Astrocyte (in vitro differentiated cells and primary cell): Measurements from ENCODE around the gene TBC1D24. TPM values are rescaled to one million over a fixed set of nuclear protein-coding genes. Genes with fewer than 3 reads are reported as not detected.
"Not testable (repeated sequence)": the region's sequence is repeated elsewhere in the genome, so short reads cannot be mapped to it uniquely, and the experiment has no call there.

Experiments used
- DNase-seq: peaks from one replicate; pipeline ENCODE4 v3.0.0-alpha.2; 2010; ENCODE audit warnings: low read depth
- FAIRE-seq: peaks from 2 replicates; lab custom pipeline; 2011; peaks lifted over from hg19 to GRCh38; lab: Jason Lieb, UNC
- H2AFZ ChIP-seq: 2 replicates; pipeline ENCODE4 v1.6.0; 2012; ENCODE audit warnings: low read depth, low read length, inconsistent platforms
- H3K27ac ChIP-seq: 2 replicates; pipeline ENCODE4 v1.5.1; 2011; ENCODE audit warnings: low read depth, low read length, inconsistent platforms
- H3K27me3 ChIP-seq: 2 replicates; pipeline ENCODE4 v1.6.0; 2011; ENCODE audit warnings: low read length, inconsistent platforms; ENCODE audit not compliant: insufficient read depth
- H3K36me3 ChIP-seq: 2 replicates; pipeline ENCODE4 v1.5.1; 2011; ENCODE audit warnings: low read length, inconsistent platforms; ENCODE audit not compliant: insufficient read depth
- H3K4me1 ChIP-seq: 2 replicates; pipeline ENCODE4 v1.5.1; 2011; ENCODE audit warnings: low read length, inconsistent platforms; ENCODE audit not compliant: insufficient read depth
- H3K4me2 ChIP-seq: 2 replicates; pipeline ENCODE4 v1.6.0; 2012; ENCODE audit warnings: low read length, inconsistent platforms
- H3K4me3 ChIP-seq: 2 replicates; pipeline ENCODE4 v1.5.1; 2011; ENCODE audit warnings: low read depth, mild to moderate bottlenecking, low read length, inconsistent platforms; ENCODE audit not compliant: insufficient read depth
- H3K79me2 ChIP-seq: 2 replicates; pipeline ENCODE4 v1.6.0; 2012; ENCODE audit warnings: mild to moderate bottlenecking, low read length, inconsistent platforms; ENCODE audit not compliant: insufficient read depth
- H3K9ac ChIP-seq: 2 replicates; pipeline ENCODE4 v1.6.0; 2012; ENCODE audit warnings: mild to moderate bottlenecking, low read length, inconsistent platforms
- H3K9me3 ChIP-seq: 2 replicates; pipeline ENCODE4 v1.5.1; 2012; ENCODE audit warnings: low read depth, mild to moderate bottlenecking, low read length, inconsistent platforms; ENCODE audit not compliant: insufficient read depth
- H4K20me1 ChIP-seq: 2 replicates; pipeline ENCODE4 v1.6.0; 2012; ENCODE audit warnings: low read length, inconsistent platforms; ENCODE audit not compliant: insufficient read depth
- H3K27ac Mint-ChIP-seq: one replicate; pipeline ENCODE4 v1.8.0; 2021; ENCODE audit warnings: mild to moderate bottlenecking, mixed read lengths; ENCODE audit not compliant: unreplicated experiment
- H3K27me3 Mint-ChIP-seq: one replicate; pipeline ENCODE4 v1.8.0; 2021; ENCODE audit warnings: low read depth, mixed read lengths; ENCODE audit not compliant: unreplicated experiment
- H3K36me3 Mint-ChIP-seq: one replicate; pipeline ENCODE4 v1.8.0; 2021; ENCODE audit warnings: low read depth, mixed read lengths; ENCODE audit not compliant: unreplicated experiment
- H3K4me1 Mint-ChIP-seq: one replicate; pipeline ENCODE4 v1.8.0; 2021; ENCODE audit warnings: low read depth, mixed read lengths; ENCODE audit not compliant: unreplicated experiment
- H3K4me3 Mint-ChIP-seq: one replicate; pipeline ENCODE4 v1.8.0; 2021; ENCODE audit warnings: mild to moderate bottlenecking, moderate library complexity, mixed read lengths; ENCODE audit not compliant: unreplicated experiment
- H3K9me3 Mint-ChIP-seq: one replicate; pipeline ENCODE4 v1.8.0; 2021; ENCODE audit warnings: mild to moderate bottlenecking, mixed read lengths; ENCODE audit not compliant: unreplicated experiment
- EZH2 ChIP-seq: IDR thresholded peaks from 2 replicates; pipeline ENCODE4 v1.6.1; 2012; ENCODE audit warnings: mild to moderate bottlenecking, low read length, inconsistent platforms; ENCODE audit not compliant: insufficient read depth
- total RNA-seq: library from RNA; stranded (reverse); gene quantifications from 2 replicates; pipeline ENCODE4 v1.2.1, GENCODE V29; 2021
- TF ChIP-seq, protein P1 (sequence below): IDR thresholded peaks from 2 replicates; pipeline ENCODE4 v1.5.1; 2011; ENCODE audit warnings: low read depth, mild to moderate bottlenecking, inconsistent platforms, low read length, moderate library complexity; ENCODE audit not compliant: insufficient read depth

TBC1D24 gene
- total RNA-seq, 1 donor from 2014 or later = 13.4 TPM

- Histone ChIP-seq H4K20me1 (peaks cover 5% of the 10 kb centered on the region), H3K4me2 (no peak overlapping the region), H3K79me2 (peaks cover 5% of the 10 kb centered on the region), H3K27ac (no peak overlapping the region), H3K36me3 (no peaks in the 10 kb centered on the region), H3K4me3 (no peak overlapping the region), H2AFZ (no peak overlapping the region), H3K9me3 (no peaks in the 10 kb centered on the region), H3K27me3 (no peaks in the 10 kb centered on the region), H3K9ac (no peak overlapping the region), H3K4me1 (peaks cover 20% of the 10 kb centered on the region)
- Mint-ChIP-seq H3K4me1 (peaks cover 17% of the 10 kb centered on the region), H3K36me3 (peaks cover 2% of the 10 kb centered on the region), H3K9me3 (no peaks in the 10 kb centered on the region), H3K27me3 (no peaks in the 10 kb centered on the region), H3K4me3 (peak overlapping the region; percentile 57), H3K27ac (peak overlapping the region; percentile 62)
- DNase-seq (no peak), FAIRE-seq (no peak)
- no peak for TF ChIP-seq EZH2
- TF ChIP-seq, protein P1, sequence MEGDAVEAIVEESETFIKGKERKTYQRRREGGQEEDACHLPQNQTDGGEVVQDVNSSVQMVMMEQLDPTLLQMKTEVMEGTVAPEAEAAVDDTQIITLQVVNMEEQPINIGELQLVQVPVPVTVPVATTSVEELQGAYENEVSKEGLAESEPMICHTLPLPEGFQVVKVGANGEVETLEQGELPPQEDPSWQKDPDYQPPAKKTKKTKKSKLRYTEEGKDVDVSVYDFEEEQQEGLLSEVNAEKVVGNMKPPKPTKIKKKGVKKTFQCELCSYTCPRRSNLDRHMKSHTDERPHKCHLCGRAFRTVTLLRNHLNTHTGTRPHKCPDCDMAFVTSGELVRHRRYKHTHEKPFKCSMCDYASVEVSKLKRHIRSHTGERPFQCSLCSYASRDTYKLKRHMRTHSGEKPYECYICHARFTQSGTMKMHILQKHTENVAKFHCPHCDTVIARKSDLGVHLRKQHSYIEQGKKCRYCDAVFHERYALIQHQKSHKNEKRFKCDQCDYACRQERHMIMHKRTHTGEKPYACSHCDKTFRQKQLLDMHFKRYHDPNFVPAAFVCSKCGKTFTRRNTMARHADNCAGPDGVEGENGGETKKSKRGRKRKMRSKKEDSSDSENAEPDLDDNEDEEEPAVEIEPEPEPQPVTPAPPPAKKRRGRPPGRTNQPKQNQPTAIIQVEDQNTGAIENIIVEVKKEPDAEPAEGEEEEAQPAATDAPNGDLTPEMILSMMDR = no peak
Measured at GRCh38 chr16:2533912-2534311, 59.0 kb downstream of the TBC1D24 start.

DNA sequence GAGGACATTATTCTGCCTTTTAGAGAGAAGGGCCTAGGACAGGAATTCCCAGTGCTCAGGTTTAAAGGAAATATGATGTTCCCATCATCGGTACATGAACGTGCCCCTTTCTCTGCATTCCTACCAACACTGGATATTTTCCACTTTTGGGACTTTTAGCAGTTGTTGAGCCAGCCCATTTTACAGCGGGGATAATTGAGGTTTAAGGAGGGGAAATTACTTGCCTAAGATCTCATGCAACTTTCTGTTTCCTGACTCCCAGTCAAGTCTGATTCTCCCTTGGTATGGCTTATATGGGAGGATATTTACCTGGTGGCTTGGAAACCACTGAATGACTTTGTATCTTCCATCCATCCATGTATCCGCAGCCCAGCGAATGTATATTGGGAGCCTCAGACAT lies 59.4 kb downstream of the TBC1D24 start:
- H3K4me2 ChIP-seq, H3K9ac ChIP-seq, H3K79me2 ChIP-seq, H3K36me3 Mint-ChIP-seq, H3K27me3 Mint-ChIP-seq, H3K27me3 ChIP-seq, H3K9me3 Mint-ChIP-seq, H4K20me1 ChIP-seq, H3K27ac Mint-ChIP-seq, H3K4me3 Mint-ChIP-seq, DNase-seq, H3K36me3 ChIP-seq, H3K27ac ChIP-seq, H2AFZ ChIP-seq, H3K4me3 ChIP-seq, FAIRE-seq, H3K9me3 ChIP-seq: not testable (repeated sequence)
- peaks cover 20% of the 10 kb centered on the region for H3K4me1 ChIP-seq
- peaks cover 18% of the 10 kb centered on the region for H3K4me1 Mint-ChIP-seq

- H3K27ac ChIP-seq = peak overlapping the region; percentile 12
- no peaks in the 10 kb centered on the region for H3K9me3 Mint-ChIP-seq
- H3K27me3 Mint-ChIP-seq = no peaks in the 10 kb centered on the region
- peak overlapping the region; percentile 76 for H3K4me3 Mint-ChIP-seq
- H3K9me3 ChIP-seq = no peaks in the 10 kb centered on the region
- peaks cover 20% of the 10 kb centered on the region for H3K4me1 ChIP-seq
- H3K4me1 Mint-ChIP-seq = peaks cover 22% of the 10 kb centered on the region
- H3K79me2 ChIP-seq = peaks cover 22% of the 10 kb centered on the region
- H3K4me3 ChIP-seq = no peak overlapping the region
- H3K27ac Mint-ChIP-seq = peak overlapping the region; percentile 87
- H3K36me3 ChIP-seq = no peaks in the 10 kb centered on the region
- peaks cover 22% of the 10 kb centered on the region for H4K20me1 ChIP-seq
- peaks cover 2% of the 10 kb centered on the region for H3K36me3 Mint-ChIP-seq
- H3K4me2 ChIP-seq = peak overlapping the region; percentile 13
- no peaks in the 10 kb centered on the region for H3K27me3 ChIP-seq
- H2AFZ ChIP-seq = no peak overlapping the region
- DNase-seq (peak; percentile 64), FAIRE-seq (no peak)
- TF ChIP-seq, protein P1 = no peak
- TF ChIP-seq EZH2 = no peak
- no peak overlapping the region for H3K9ac ChIP-seq
Measured at GRCh38 chr16:2535625-2536013, 60.7 kb downstream of the TBC1D24 start.
